Neutrophil (primary cell): ENCODE measurements around the gene PPFIBP1.
"Not testable (repeated sequence)": the region's sequence is repeated elsewhere in the genome, so short reads cannot be mapped to it uniquely, and the experiment has no call there.

ENCODE experiments used
- H3K27ac ChIP-seq: fragments of 200-600 bp; sonication (generic); 2 replicates; pipeline ENCODE4 v1.5.1; 2016; ENCODE audit warnings: mild to moderate bottlenecking, moderate library complexity
- H3K27me3 ChIP-seq: fragments of 200-600 bp; sonication (generic); 2 replicates; pipeline ENCODE4 v1.6.0; 2016; ENCODE audit warnings: mild to moderate bottlenecking
- H3K36me3 ChIP-seq: fragments of 200-600 bp; sonication (generic); 2 replicates; pipeline ENCODE4 v1.5.1; 2017
- H3K4me1 ChIP-seq, 2 experiments: fragments of 200-600 bp in 1 of 2; sonication (generic) in 1 of 2; 1 replicate in 1 of 2; 2 replicates in 1 of 2; pipeline versions ENCODE4 v1.5.1 to v1.6.1; 2013 to 2016; ENCODE audit warnings: low read depth in 1 of 2, low read length in 1 of 2, mild to moderate bottlenecking in 1 of 2, moderate library complexity in 1 of 2; ENCODE audit not compliant: control insufficient read depth in 1 of 2, insufficient read depth in 1 of 2
- H3K4me3 ChIP-seq, 2 experiments: fragments of 200-600 bp in 1 of 2; sonication (generic) in 1 of 2; 1 replicate in 1 of 2; 2 replicates in 1 of 2; pipeline ENCODE4 v1.5.1; 2013 to 2016; ENCODE audit warnings: low read depth in 1 of 2, low read length in 1 of 2, mild to moderate bottlenecking in 1 of 2, moderate library complexity in 1 of 2
- H3K9me3 ChIP-seq: fragments of 200-600 bp; sonication (generic); 2 replicates; pipeline ENCODE4 v1.5.1; 2016
- CTCF ChIP-seq: fragments of 200-600 bp; sonication (generic); IDR thresholded peaks from 2 replicates; pipeline ENCODE4 v1.5.1; 2016; ENCODE audit warnings: antibody characterized with exemption

PPFIBP1 gene

GRCh38 chr12:27631365-27631764, 107.4 kb downstream of the PPFIBP1 start:
- H3K36me3 ChIP-seq: no peaks in the 10 kb centered on the region
- H3K9me3 ChIP-seq: no peaks in the 10 kb centered on the region
- no peak overlapping the region for H3K27ac ChIP-seq
- no peaks in the 10 kb centered on the region for H3K4me1 ChIP-seq
- no peak overlapping the region for H3K4me3 ChIP-seq
- H3K27me3 ChIP-seq: no peaks in the 10 kb centered on the region
- TF ChIP-seq CTCF: no peak

- Histone ChIP-seq H3K4me3 (no peak overlapping the region), H3K27me3 (no peaks in the 10 kb centered on the region), H3K27ac (no peak overlapping the region), H3K4me1 (no peaks in the 10 kb centered on the region), H3K36me3 (no peaks in the 10 kb centered on the region), H3K9me3 (no peaks in the 10 kb centered on the region)
- TF ChIP-seq CTCF: no peak
These were observed 107.9 kb downstream of the PPFIBP1 start for GRCh38 chr12:27631813-27632491.

GRCh38 chr12:27635349-27635972, 111.5 kb downstream of the PPFIBP1 start:
- Histone ChIP-seq H3K36me3 (no peaks in the 10 kb centered on the region), H3K9me3 (no peaks in the 10 kb centered on the region), H3K4me3 (no peak overlapping the region), H3K27me3 (no peaks in the 10 kb centered on the region), H3K4me1 (no peaks in the 10 kb centered on the region), H3K27ac (no peak overlapping the region)
- TF ChIP-seq CTCF: no peak

- H3K9me3 ChIP-seq, H3K4me1 ChIP-seq, H3K27me3 ChIP-seq, H3K27ac ChIP-seq, H3K4me3 ChIP-seq, H3K36me3 ChIP-seq: not testable (repeated sequence)
These were observed 112.6 kb downstream of the PPFIBP1 start for GRCh38 chr12:27636569-27636968.

GRCh38 chr12:27637524-27637923, 113.5 kb downstream of the PPFIBP1 start:
- Histone ChIP-seq H3K4me3 (no peak overlapping the region), H3K27me3 (no peaks in the 10 kb centered on the region), H3K36me3 (no peaks in the 10 kb centered on the region), H3K9me3 (no peaks in the 10 kb centered on the region), H3K4me1 (no peaks in the 10 kb centered on the region), H3K27ac (no peak overlapping the region)
- no peak for TF ChIP-seq CTCF

GRCh38 chr12:27639265-27639664, 115.3 kb downstream of the PPFIBP1 start:
- no peaks in the 10 kb centered on the region for H3K27me3 ChIP-seq
- no peak overlapping the region for H3K4me3 ChIP-seq
- TF ChIP-seq CTCF: no peak
- no peaks in the 10 kb centered on the region for H3K4me1 ChIP-seq
- H3K9me3 ChIP-seq: no peaks in the 10 kb centered on the region
- no peaks in the 10 kb centered on the region for H3K36me3 ChIP-seq
- H3K27ac ChIP-seq: no peak overlapping the region

GRCh38 chr12:27640566-27641200, 116.7 kb downstream of the PPFIBP1 start:
- not testable (repeated sequence) for H3K4me1 ChIP-seq, H3K27ac ChIP-seq, H3K27me3 ChIP-seq, H3K36me3 ChIP-seq, H3K4me3 ChIP-seq, H3K9me3 ChIP-seq

- not testable (repeated sequence) for H3K27me3 ChIP-seq, H3K27ac ChIP-seq, H3K9me3 ChIP-seq, H3K4me3 ChIP-seq, H3K36me3 ChIP-seq, H3K4me1 ChIP-seq
These were observed 118.4 kb downstream of the PPFIBP1 start for GRCh38 chr12:27642361-27642760.

- H3K36me3 ChIP-seq, H3K27me3 ChIP-seq, H3K4me3 ChIP-seq, H3K9me3 ChIP-seq, H3K27ac ChIP-seq, H3K4me1 ChIP-seq: not testable (repeated sequence)
These were observed 118.9 kb downstream of the PPFIBP1 start for GRCh38 chr12:27642892-27643291.
